Breast epithelium (tissue), 3 donors: Measurements from ENCODE around the gene PRCD.

ENCODE experiments used
- POLR2A ChIP-seq: fragments of 450-650 bp; IDR thresholded peaks from one replicate; pipeline ENCODE4 v1.6.1; 2016; ENCODE audit warnings: antibody characterized with exemption, mild to moderate bottlenecking, moderate library complexity
- POLR2AphosphoS5 ChIP-seq, 3 donors: sonication (generic); formaldehyde crosslinking; IDR thresholded peaks; one replicate each; pipeline ENCODE4 v1.6.1; 2017; ENCODE audit warnings: antibody characterized with exemption in 3 of 3
- TF ChIP-seq, protein P1 (sequence below), 3 donors: fragments of 450-650 bp; IDR thresholded peaks; one replicate each; pipeline ENCODE4 v1.5.1; 2016 to 2017; ENCODE audit warnings: antibody characterized with exemption in 3 of 3, mild to moderate bottlenecking in 3 of 3, moderate library complexity in 3 of 3

DNA sequence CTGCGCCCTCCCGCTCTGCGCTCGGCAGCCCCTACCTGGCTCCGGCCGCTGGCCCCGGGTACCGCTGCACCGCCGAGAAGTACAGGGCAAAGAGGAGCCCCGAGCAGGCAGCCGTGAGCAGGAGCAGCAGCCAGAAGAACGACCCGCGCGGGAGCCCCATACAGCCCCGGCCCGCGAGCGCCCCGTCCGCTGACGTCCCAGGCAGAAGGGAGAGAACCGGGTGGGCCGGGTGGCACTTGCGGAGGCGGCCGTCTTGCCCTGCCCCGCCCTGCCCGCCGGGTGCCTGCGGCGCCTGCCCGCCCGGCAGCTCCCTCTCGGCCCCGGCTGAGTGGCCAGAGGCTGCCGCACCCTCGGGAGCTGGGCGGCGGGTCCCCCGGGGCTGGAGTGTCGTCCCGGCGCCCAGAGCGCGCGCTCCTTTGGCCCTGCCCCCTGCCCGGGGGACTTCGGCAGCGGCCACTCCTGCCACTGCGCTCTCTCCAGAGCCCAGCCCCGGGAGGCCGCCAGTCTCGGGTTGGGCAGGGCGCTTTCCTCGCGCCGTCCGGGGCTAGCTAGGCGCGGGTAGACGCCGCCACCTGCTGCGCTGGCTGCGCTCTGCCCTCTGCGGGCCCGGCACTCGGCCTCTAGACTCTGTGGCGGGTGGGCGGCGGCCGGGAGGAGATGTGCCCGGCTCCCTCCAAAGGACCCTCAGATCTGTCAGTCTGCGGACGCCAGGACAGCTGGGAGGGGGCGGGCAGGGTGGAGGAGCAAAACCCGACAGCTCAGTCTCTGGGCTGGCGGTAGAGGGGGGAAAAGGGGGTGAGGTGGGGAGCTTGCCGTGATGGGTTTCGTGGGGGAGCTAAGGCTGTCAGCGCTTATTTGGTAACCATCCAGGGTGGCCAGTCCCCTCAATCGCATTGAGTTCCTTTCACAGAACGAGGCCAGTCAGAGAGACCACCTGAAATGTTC, 46.1 kb downstream of the PRCD start, which contains the start of gene ST6GALNAC2:
- TF ChIP-seq POLR2AphosphoS5 (IDR thresholded peaks at IDR 0.05) (peak in 2 of 3 donors; percentile 19 to 41), POLR2A (no peak)
- TF ChIP-seq, protein P1, sequence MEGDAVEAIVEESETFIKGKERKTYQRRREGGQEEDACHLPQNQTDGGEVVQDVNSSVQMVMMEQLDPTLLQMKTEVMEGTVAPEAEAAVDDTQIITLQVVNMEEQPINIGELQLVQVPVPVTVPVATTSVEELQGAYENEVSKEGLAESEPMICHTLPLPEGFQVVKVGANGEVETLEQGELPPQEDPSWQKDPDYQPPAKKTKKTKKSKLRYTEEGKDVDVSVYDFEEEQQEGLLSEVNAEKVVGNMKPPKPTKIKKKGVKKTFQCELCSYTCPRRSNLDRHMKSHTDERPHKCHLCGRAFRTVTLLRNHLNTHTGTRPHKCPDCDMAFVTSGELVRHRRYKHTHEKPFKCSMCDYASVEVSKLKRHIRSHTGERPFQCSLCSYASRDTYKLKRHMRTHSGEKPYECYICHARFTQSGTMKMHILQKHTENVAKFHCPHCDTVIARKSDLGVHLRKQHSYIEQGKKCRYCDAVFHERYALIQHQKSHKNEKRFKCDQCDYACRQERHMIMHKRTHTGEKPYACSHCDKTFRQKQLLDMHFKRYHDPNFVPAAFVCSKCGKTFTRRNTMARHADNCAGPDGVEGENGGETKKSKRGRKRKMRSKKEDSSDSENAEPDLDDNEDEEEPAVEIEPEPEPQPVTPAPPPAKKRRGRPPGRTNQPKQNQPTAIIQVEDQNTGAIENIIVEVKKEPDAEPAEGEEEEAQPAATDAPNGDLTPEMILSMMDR (IDR thresholded peaks at IDR 0.05): peak in 2 of 3 donors; percentile 29 to 73
